Osteocyte (in vitro differentiated cells): ENCODE results near the gene CDH4. TPM values are rescaled to one million over a fixed set of nuclear protein-coding genes. Genes with fewer than 3 reads are reported as not detected.

Experiments used
- DNase-seq: peaks from one replicate; pipeline ENCODE4 v3.0.0; 2021; ENCODE audit warnings: mixed read lengths; ENCODE audit not compliant: unreplicated experiment; ENCODE audit errors: extremely low spot score
- H3K27ac Mint-ChIP-seq: one replicate; pipeline ENCODE4 v1.8.0; 2021; ENCODE audit warnings: mild to moderate bottlenecking, mixed read lengths; ENCODE audit not compliant: unreplicated experiment
- H3K27me3 Mint-ChIP-seq: one replicate; pipeline ENCODE4 v1.8.0; 2021; ENCODE audit warnings: mixed read lengths; ENCODE audit not compliant: unreplicated experiment
- H3K36me3 Mint-ChIP-seq: one replicate; pipeline ENCODE4 v1.8.0; 2021; ENCODE audit warnings: mixed read lengths; ENCODE audit not compliant: unreplicated experiment
- H3K4me1 Mint-ChIP-seq: one replicate; pipeline ENCODE4 v1.8.0; 2021; ENCODE audit warnings: mixed read lengths; ENCODE audit not compliant: unreplicated experiment
- H3K4me3 Mint-ChIP-seq: one replicate; pipeline ENCODE4 v1.8.0; 2021; ENCODE audit warnings: mild to moderate bottlenecking, moderate library complexity, mixed read lengths; ENCODE audit not compliant: unreplicated experiment
- H3K9me3 Mint-ChIP-seq: one replicate; pipeline ENCODE4 v1.8.0; 2021; ENCODE audit warnings: mixed read lengths; ENCODE audit not compliant: unreplicated experiment
- CTCF ChIP-seq: fragments of 200-600 bp; sonication (generic); IDR thresholded peaks from 2 replicates; pipeline ENCODE4 v1.5.0; 2021; ENCODE audit warnings: antibody characterized with exemption, mild to moderate bottlenecking, moderate library complexity
- total RNA-seq: library from RNA; stranded (reverse); gene quantifications from 2 replicates; pipeline ENCODE4 v1.2.1, GENCODE V29; 2021

CDH4 gene
- total RNA-seq, 1 donor from 2014 or later: 1.3 TPM

GRCh38 chr20:61666471-61666832 lies 414.4 kb downstream of the CDH4 start:
- H3K36me3 Mint-ChIP-seq: no peaks in the 10 kb centered on the region
- H3K4me1 Mint-ChIP-seq: no peaks in the 10 kb centered on the region
- H3K9me3 Mint-ChIP-seq: peaks cover 6% of the 10 kb centered on the region
- TF ChIP-seq CTCF: no peak
- no peak overlapping the region for H3K4me3 Mint-ChIP-seq
- no peak overlapping the region for H3K27ac Mint-ChIP-seq
- H3K27me3 Mint-ChIP-seq: peaks cover 2% of the 10 kb centered on the region
- no peak for DNase-seq

- no peak for DNase-seq
- Mint-ChIP-seq H3K27me3 (peaks cover 2% of the 10 kb centered on the region), H3K4me1 (no peaks in the 10 kb centered on the region), H3K36me3 (no peaks in the 10 kb centered on the region), H3K27ac (no peak overlapping the region), H3K9me3 (peaks cover 6% of the 10 kb centered on the region), H3K4me3 (no peak overlapping the region)
- no peak for TF ChIP-seq CTCF
These were observed 415.2 kb downstream of the CDH4 start for GRCh38 chr20:61667056-61667792.

- no peak for TF ChIP-seq CTCF
These were observed 416.1 kb downstream of the CDH4 start for GRCh38 chr20:61668065-61668650.

GRCh38 chr20:61668771-61669503 lies 416.9 kb downstream of the CDH4 start:
- H3K4me3 Mint-ChIP-seq: no peak overlapping the region
- DNase-seq: no peak
- H3K27me3 Mint-ChIP-seq: peaks cover 2% of the 10 kb centered on the region
- no peak for TF ChIP-seq CTCF
- H3K36me3 Mint-ChIP-seq: no peaks in the 10 kb centered on the region
- H3K9me3 Mint-ChIP-seq: peaks cover 6% of the 10 kb centered on the region
- H3K27ac Mint-ChIP-seq: no peak overlapping the region
- no peaks in the 10 kb centered on the region for H3K4me1 Mint-ChIP-seq

More at GRCh38 chr20:61668065-61668650, 416.1 kb downstream of the CDH4 start:
- Mint-ChIP-seq H3K4me3 (no peak overlapping the region), H3K27me3 (peaks cover 2% of the 10 kb centered on the region), H3K9me3 (peaks cover 6% of the 10 kb centered on the region), H3K27ac (no peak overlapping the region), H3K4me1 (no peaks in the 10 kb centered on the region), H3K36me3 (no peaks in the 10 kb centered on the region)
- DNase-seq: no peak

GRCh38 chr20:61670274-61670673 lies 418.2 kb downstream of the CDH4 start:
- Mint-ChIP-seq H3K27me3 (peaks cover 2% of the 10 kb centered on the region), H3K4me1 (no peaks in the 10 kb centered on the region), H3K9me3 (peaks cover 6% of the 10 kb centered on the region), H3K4me3 (no peak overlapping the region), H3K36me3 (no peaks in the 10 kb centered on the region), H3K27ac (no peak overlapping the region)
- no peak for DNase-seq
- no peak for TF ChIP-seq CTCF
